KMS-11 (cell line): ENCODE results near the gene COX6A1.
"Not testable (repeated sequence)": the region's sequence is repeated elsewhere in the genome, so short reads cannot be mapped to it uniquely, and the experiment has no call there.

ENCODE experiments used
- H2AFZ ChIP-seq: fragments of 200-600 bp; sonication (generic); 2 replicates; pipeline ENCODE4 v1.6.1; 2016; ENCODE audit warnings: antibody characterized with exemption, mixed run types, low read depth
- H3K27ac ChIP-seq: fragments of 200-600 bp; sonication (generic); 2 replicates; pipeline ENCODE4 v1.6.1; 2016; ENCODE audit warnings: mild to moderate bottlenecking, mixed run types
- H3K27me3 ChIP-seq: fragments of 200-600 bp; sonication (generic); 2 replicates; pipeline ENCODE4 v1.6.1; 2017; ENCODE audit warnings: mild to moderate bottlenecking, low read depth, mixed run types, moderate library complexity; ENCODE audit not compliant: insufficient read depth
- H3K36me3 ChIP-seq: fragments of 200-600 bp; sonication (generic); 2 replicates; pipeline ENCODE4 v1.6.1; 2017; ENCODE audit warnings: mild to moderate bottlenecking, mixed run types; ENCODE audit not compliant: insufficient read depth
- H3K4me1 ChIP-seq: fragments of 200-600 bp; sonication (generic); 2 replicates; pipeline ENCODE4 v1.6.1; 2016; ENCODE audit warnings: mild to moderate bottlenecking, low read depth, mixed run types; ENCODE audit not compliant: poor library complexity, severe bottlenecking
- H3K4me2 ChIP-seq: fragments of 200-600 bp; sonication (generic); 2 replicates; pipeline ENCODE4 v1.7.0; 2016; ENCODE audit warnings: mild to moderate bottlenecking, mixed run types
- H3K4me3 ChIP-seq: fragments of 200-600 bp; sonication (generic); IDR thresholded peaks from 2 replicates; pipeline ENCODE4 v1.6.1; 2017; ENCODE audit warnings: low read depth, low read length, mixed read lengths; ENCODE audit not compliant: insufficient read depth
- H3K79me2 ChIP-seq: fragments of 200-600 bp; sonication (generic); 2 replicates; pipeline ENCODE4 v1.6.1; 2016; ENCODE audit warnings: low read depth, mixed run types; ENCODE audit not compliant: insufficient read depth
- H3K9ac ChIP-seq: fragments of 200-600 bp; sonication (generic); 2 replicates; pipeline ENCODE4 v1.6.1; 2016; ENCODE audit warnings: mild to moderate bottlenecking, mixed run types
- H4K20me1 ChIP-seq: fragments of 200-600 bp; sonication (generic); 2 replicates; pipeline ENCODE4 v1.6.1; 2016; ENCODE audit warnings: mild to moderate bottlenecking, mixed run types; ENCODE audit not compliant: insufficient read depth
- CTCF ChIP-seq: fragments of 200-600 bp; sonication (generic); conservative IDR thresholded peaks from 2 replicates; pipeline ENCODE4 v1.6.1; 2017; ENCODE audit warnings: low read depth, mild to moderate bottlenecking, antibody characterized with exemption, low read length, moderate library complexity, mixed read lengths

Gene COX6A1

GRCh38 chr12:120483621-120484020 is 45.7 kb downstream of the COX6A1 start:
- TF ChIP-seq CTCF, result no peak
- Histone ChIP-seq H3K79me2 (no peaks in the 10 kb centered on the region), H3K27me3 (no peaks in the 10 kb centered on the region), H3K9ac (no peak overlapping the region), H2AFZ (no peak overlapping the region), H4K20me1 (no peaks in the 10 kb centered on the region), H3K4me2 (no peak overlapping the region), H3K4me1 (no peaks in the 10 kb centered on the region), H3K27ac (no peak overlapping the region), H3K4me3 (no peak overlapping the region), H3K36me3 (no peaks in the 10 kb centered on the region)

GRCh38 chr12:120485961-120486881 is 48.3 kb downstream of the COX6A1 start:
- no peak overlapping the region for H2AFZ ChIP-seq
- H3K4me2 ChIP-seq, result no peak overlapping the region
- H3K36me3 ChIP-seq, result no peaks in the 10 kb centered on the region
- H3K79me2 ChIP-seq, result no peaks in the 10 kb centered on the region
- no peak overlapping the region for H3K9ac ChIP-seq
- no peak for TF ChIP-seq CTCF
- H3K27ac ChIP-seq, result no peak overlapping the region
- no peaks in the 10 kb centered on the region for H3K4me1 ChIP-seq
- no peaks in the 10 kb centered on the region for H4K20me1 ChIP-seq
- H3K27me3 ChIP-seq, result no peaks in the 10 kb centered on the region
- H3K4me3 ChIP-seq, result no peak overlapping the region

GRCh38 chr12:120487552-120487951 is 49.6 kb downstream of the COX6A1 start:
- H3K27ac ChIP-seq, H3K79me2 ChIP-seq, H3K27me3 ChIP-seq, H4K20me1 ChIP-seq, H3K9ac ChIP-seq, H3K4me3 ChIP-seq, H2AFZ ChIP-seq, H3K4me1 ChIP-seq, H3K36me3 ChIP-seq, H3K4me2 ChIP-seq: not testable (repeated sequence)

GRCh38 chr12:120488057-120488640 is 50.2 kb downstream of the COX6A1 start:
- Histone ChIP-seq H3K9ac (no peak overlapping the region), H3K79me2 (no peaks in the 10 kb centered on the region), H3K27me3 (no peaks in the 10 kb centered on the region), H3K36me3 (no peaks in the 10 kb centered on the region), H3K27ac (no peak overlapping the region), H2AFZ (no peak overlapping the region), H3K4me3 (no peak overlapping the region), H4K20me1 (no peaks in the 10 kb centered on the region), H3K4me2 (no peak overlapping the region), H3K4me1 (no peaks in the 10 kb centered on the region)
- no peak for TF ChIP-seq CTCF

- Histone ChIP-seq H2AFZ (no peak overlapping the region), H3K27me3 (no peaks in the 10 kb centered on the region), H3K4me2 (no peak overlapping the region), H3K27ac (no peak overlapping the region), H3K4me1 (no peaks in the 10 kb centered on the region), H3K79me2 (no peaks in the 10 kb centered on the region), H3K4me3 (no peak overlapping the region), H4K20me1 (no peaks in the 10 kb centered on the region), H3K9ac (no peak overlapping the region), H3K36me3 (no peaks in the 10 kb centered on the region)
- no peak for TF ChIP-seq CTCF
Observed at GRCh38 chr12:120489018-120489417, 51.1 kb downstream of the COX6A1 start.
